GM12891 (cell line): Measurements from ENCODE around the gene MFSD2B.

ENCODE experiments used
- POLR2A ChIP-seq: IDR thresholded peaks from 2 replicates; pipeline ENCODE4 v1.6.1; 2011; ENCODE audit warnings: low read depth, low read length, control low read depth
- POLR2AphosphoS5 ChIP-seq: IDR thresholded peaks from 2 replicates; pipeline ENCODE4 v1.6.1; 2011; ENCODE audit warnings: low read depth, low read length, control low read depth
- TAF1 ChIP-seq: IDR thresholded peaks from 2 replicates; pipeline ENCODE4 v1.6.1; 2011; ENCODE audit warnings: low read depth, low read length, control low read depth

DNA sequence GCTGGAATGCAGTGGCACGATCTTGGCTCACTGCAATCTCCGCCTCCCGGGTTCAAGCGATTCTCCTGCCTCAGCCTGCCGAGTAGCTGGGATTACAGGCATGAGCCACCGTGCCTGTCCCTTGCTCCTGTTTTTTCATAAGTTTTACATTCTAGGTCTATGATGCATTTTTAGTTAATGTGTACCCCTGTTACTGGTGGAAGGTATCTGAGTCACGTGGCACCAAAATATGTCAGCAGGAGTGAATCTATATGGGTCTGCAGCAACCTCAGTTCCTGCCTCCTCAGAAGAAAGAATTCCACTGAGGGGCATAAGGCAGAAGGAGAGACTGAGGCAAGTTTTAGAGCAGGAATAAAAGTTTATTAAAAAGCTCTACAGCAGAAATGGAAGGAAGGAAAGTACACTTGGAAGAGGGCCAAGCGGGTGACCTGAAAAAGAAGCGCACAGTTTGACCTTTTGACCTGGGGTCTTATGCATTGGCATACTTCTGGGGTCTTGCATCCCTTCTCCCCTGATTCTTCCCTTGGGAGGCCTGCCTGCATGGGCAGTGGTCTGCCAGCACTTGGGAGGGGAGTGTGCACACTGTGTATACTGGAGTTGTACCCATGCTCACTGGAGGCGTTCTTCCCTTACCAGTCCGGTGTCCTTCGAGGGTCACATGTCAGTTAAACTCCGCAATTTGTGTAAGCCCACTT, 1.1 kb upstream of the MFSD2B start:
- TF ChIP-seq TAF1 (no peak), POLR2A (no peak), POLR2AphosphoS5 (no peak)
